AG04450 (cell line): ENCODE measurements around the gene FZD2. TPM values are rescaled to one million over a fixed set of nuclear protein-coding genes. Genes with fewer than 3 reads are reported as not detected.

Source experiments
- CTCF ChIA-PET: fragments of 300-600, 350-600 bp; formaldehyde crosslinking; extraction: SDS; loops from one replicate; lab custom pipeline; 2022; ENCODE audit warnings: antibody characterized with exemption, inconsistent platforms; lab: Charles Lee
- POLR2A ChIA-PET: fragments of 350-600 bp; formaldehyde crosslinking; extraction: SDS; loops from one replicate; lab custom pipeline; 2021; ENCODE audit warnings: antibody characterized with exemption, inconsistent platforms; lab: Yijun Ruan, JAX
- DNase-seq: peaks from one replicate; pipeline ENCODE4 v3.0.0-alpha.2; 2011; ENCODE audit warnings: low read depth, low spot score
- H3K27ac ChIP-seq: one replicate; pipeline ENCODE4 v1.5.1; 2012; ENCODE audit warnings: low read depth, low read length, control low read depth
- H3K27me3 ChIP-seq: one replicate; pipeline ENCODE4 v1.6.0; 2012; ENCODE audit warnings: low read length; ENCODE audit not compliant: control insufficient read depth, insufficient read depth
- H3K4me3 ChIP-seq: 2 replicates; pipeline ENCODE4 v1.5.1; 2011; ENCODE audit warnings: mild to moderate bottlenecking, low read depth, low read length, control low read depth
- H3K9me3 ChIP-seq: 2 replicates; pipeline ENCODE4 v1.5.1; 2012; ENCODE audit warnings: low read length; ENCODE audit not compliant: control insufficient read depth, insufficient read depth
- CTCF ChIP-seq: IDR thresholded peaks from 2 replicates; pipeline ENCODE4 v1.5.1; 2011; ENCODE audit warnings: low read depth, low read length, control low read depth, inconsistent platforms
- polyA plus RNA-seq: library from polyadenylated mRNA; depleted of rRNA; stranded (reverse); fragments of >200 nt; gene quantifications from 2 replicates; pipeline ENCODE4 v1.2.3, GENCODE V29; 2011

FZD2 gene
- polyA plus RNA-seq, 1 experiment: 49.4 TPM

- H3K4me3 ChIP-seq: peak overlapping the region; percentile 83
- ChIA-PET POLR2A (interaction anchor here (0.5 to 4.8 kb wide), 5 partner anchors 13 to 55 kb away, joined by 5 to 143 read pairs (median 11); partner anchors contain the start of gene GPATCH8), CTCF (interaction anchor here (2.6 kb wide), 1 partner anchor 25 kb away, joined by 25 read pairs; no protein-coding TSS in a partner anchor)
- no peak for TF ChIP-seq CTCF
- H3K27ac ChIP-seq: peak overlapping the region; percentile 61
- H3K27me3 ChIP-seq: no peaks in the 10 kb centered on the region
- H3K9me3 ChIP-seq: peaks cover 12% of the 10 kb centered on the region; the same call in 1 of the 2 replicates
- no peak for DNase-seq
Measured at GRCh38 chr17:44558334-44558709, 1.0 kb downstream of the FZD2 start.

- H3K4me3 ChIP-seq: peak overlapping the region; percentile 83
- peak overlapping the region; percentile 61 for H3K27ac ChIP-seq
- CTCF ChIA-PET: no interaction called here
- H3K27me3 ChIP-seq: no peaks in the 10 kb centered on the region
- TF ChIP-seq CTCF: no peak
- no peak for DNase-seq
- H3K9me3 ChIP-seq: peaks cover 12% of the 10 kb centered on the region; the same call in 1 of the 2 replicates
- POLR2A ChIA-PET: interaction anchor here (2.9 kb wide), 1 partner anchor 25 kb away, joined by 71 read pairs; no protein-coding TSS in a partner anchor
Measured at GRCh38 chr17:44558710-44559633, 1.7 kb downstream of the FZD2 start.

DNA sequence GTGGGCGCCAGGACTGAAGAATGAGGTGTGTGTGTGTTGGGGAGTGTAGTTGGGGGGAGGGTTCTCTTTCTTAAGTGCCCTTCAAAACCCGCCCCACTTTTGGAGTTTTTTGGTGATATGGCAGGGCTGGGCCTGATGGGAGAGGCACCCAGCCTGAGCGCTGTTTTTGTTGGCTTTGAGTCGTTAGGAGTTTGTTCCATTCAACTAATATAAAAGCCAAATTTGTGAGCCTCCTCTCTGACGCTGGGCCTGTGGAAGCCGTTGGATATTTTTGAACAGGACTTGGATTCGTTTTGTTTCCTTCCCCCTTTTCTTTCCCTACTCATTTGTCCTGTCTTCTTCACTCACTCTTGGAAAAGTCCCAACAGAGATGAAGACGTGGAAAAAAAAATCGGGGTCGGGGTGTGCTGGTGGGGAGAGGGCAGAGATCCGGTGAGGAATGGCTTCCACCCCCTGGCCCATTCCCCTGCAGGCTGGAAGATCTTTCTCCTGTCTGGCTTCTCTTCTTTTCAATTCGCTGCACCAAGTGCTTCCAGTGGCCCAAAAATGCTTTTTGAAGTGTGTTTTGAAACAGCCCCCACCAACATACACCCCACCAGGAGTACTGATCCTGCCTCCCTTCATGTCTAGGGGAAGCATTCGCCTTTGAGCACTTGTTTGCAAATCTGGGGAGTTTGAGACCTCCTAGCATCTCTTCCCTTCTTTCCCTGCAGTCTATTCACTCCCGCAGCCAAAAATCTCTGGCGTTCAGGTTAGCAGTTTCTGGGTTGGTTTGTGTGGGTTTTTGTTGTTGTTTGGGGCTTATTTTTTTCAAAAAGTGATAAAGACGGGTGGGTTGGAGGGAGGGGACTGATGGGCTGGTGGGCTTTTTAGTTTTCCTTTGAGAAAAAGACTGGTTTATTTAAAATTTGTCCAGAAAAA, 2.6 kb downstream of the FZD2 start:
- H3K27ac ChIP-seq: peak overlapping the region; percentile 61
- H3K9me3 ChIP-seq: peaks cover 12% of the 10 kb centered on the region; the same call in 1 of the 2 replicates
- ChIA-PET POLR2A (no interaction called here), CTCF (interaction anchor here (3.7 kb wide), 1 partner anchor 26 kb away, joined by 33 read pairs; no protein-coding TSS in a partner anchor)
- H3K4me3 ChIP-seq: peak overlapping the region; percentile 83
- TF ChIP-seq CTCF: no peak
- DNase-seq: no peak
- no peaks in the 10 kb centered on the region for H3K27me3 ChIP-seq

GRCh38 chr17:44561237-44561623, 3.9 kb downstream of the FZD2 start:
- POLR2A ChIA-PET: interaction anchor here (1.2 kb wide), 1 partner anchor 27 kb away, joined by 4 read pairs; no protein-coding TSS in a partner anchor
- Histone ChIP-seq H3K27ac (no peak overlapping the region), H3K9me3 (peaks cover 20% of the 10 kb centered on the region), H3K4me3 (peak overlapping the region; percentile 83), H3K27me3 (no peaks in the 10 kb centered on the region)
- CTCF ChIA-PET: interaction anchor here (0.9 to 3.7 kb wide), 3 partner anchors 25 to 76 kb away, joined by 3 to 33 read pairs (median 4); no protein-coding TSS in a partner anchor
- TF ChIP-seq CTCF: no peak
- DNase-seq: no peak
